GM12891 (cell line): ENCODE data around the gene TRIM27.

Source experiments
- POLR2A ChIP-seq: IDR thresholded peaks from 2 replicates; pipeline ENCODE4 v1.6.1; 2011; ENCODE audit warnings: low read depth, low read length, control low read depth
- POLR2AphosphoS5 ChIP-seq: IDR thresholded peaks from 2 replicates; pipeline ENCODE4 v1.6.1; 2011; ENCODE audit warnings: low read depth, low read length, control low read depth
- TAF1 ChIP-seq: IDR thresholded peaks from 2 replicates; pipeline ENCODE4 v1.6.1; 2011; ENCODE audit warnings: low read depth, low read length, control low read depth

GRCh38 chr6:28943557-28944411, 20.0 kb upstream of the TRIM27 start:
- TF ChIP-seq POLR2A, result no peak
- TF ChIP-seq POLR2AphosphoS5, result no peak
- no peak for TF ChIP-seq TAF1
